ENCODE measurements around the gene CHD3.

CHD3 gene

GRCh38 chr17:7882068-7882467 lies 6.5 kb upstream of the CHD3 start:
- H3K9ac ChIP-seq (ENCODE audit: low read length) = no peak overlapping the region
- H3K4me3 ChIP-seq (ENCODE audit: low read length) = no peak overlapping the region
- H3K36me3 ChIP-seq (ENCODE audit: control insufficient read depth, insufficient read depth, low read length) = no peaks in the 10 kb centered on the region
- H3K4me1 ChIP-seq (ENCODE audit: control insufficient read depth, insufficient read depth, low read length) = peaks cover 19% of the 10 kb centered on the region
- no peaks in the 10 kb centered on the region for H3K9me3 ChIP-seq (ENCODE audit: control insufficient read depth, low read length)
- no peaks in the 10 kb centered on the region for H3K27me3 ChIP-seq (ENCODE audit: control insufficient read depth, insufficient read depth, low read length)

- Histone ChIP-seq H3K4me1 (ENCODE audit: control insufficient read depth, insufficient read depth, low read length) (peaks cover 22% of the 10 kb centered on the region), H3K4me3 (ENCODE audit: low read length) (no peak overlapping the region), H3K9ac (ENCODE audit: low read length) (no peak overlapping the region), H3K9me3 (ENCODE audit: control insufficient read depth, low read length) (no peaks in the 10 kb centered on the region), H3K27me3 (ENCODE audit: control insufficient read depth, insufficient read depth, low read length) (no peaks in the 10 kb centered on the region), H3K36me3 (ENCODE audit: control insufficient read depth, insufficient read depth, low read length) (no peaks in the 10 kb centered on the region)
These were observed 6.0 kb upstream of the CHD3 start for GRCh38 chr17:7882629-7883028.

- Histone ChIP-seq H3K27me3 (ENCODE audit: control insufficient read depth, insufficient read depth, low read length) (no peaks in the 10 kb centered on the region), H3K4me3 (ENCODE audit: low read length) (no peak overlapping the region), H3K9me3 (ENCODE audit: control insufficient read depth, low read length) (no peaks in the 10 kb centered on the region), H3K4me1 (ENCODE audit: control insufficient read depth, insufficient read depth, low read length) (peaks cover 34% of the 10 kb centered on the region), H3K36me3 (ENCODE audit: control insufficient read depth, insufficient read depth, low read length) (no peaks in the 10 kb centered on the region), H3K9ac (ENCODE audit: low read length) (peak overlapping the region; percentile 42)
These were observed 4.7 kb upstream of the CHD3 start for GRCh38 chr17:7883781-7884386.

- H3K4me3 ChIP-seq (ENCODE audit: low read length) = no peak overlapping the region
- H3K36me3 ChIP-seq (ENCODE audit: control insufficient read depth, insufficient read depth, low read length) = no peaks in the 10 kb centered on the region
- no peaks in the 10 kb centered on the region for H3K9me3 ChIP-seq (ENCODE audit: control insufficient read depth, low read length)
- H3K9ac ChIP-seq (ENCODE audit: low read length) = peak overlapping the region; percentile 79
- no peaks in the 10 kb centered on the region for H3K27me3 ChIP-seq (ENCODE audit: control insufficient read depth, insufficient read depth, low read length)
- peaks cover 43% of the 10 kb centered on the region for H3K4me1 ChIP-seq (ENCODE audit: control insufficient read depth, insufficient read depth, low read length)
These were observed 3.8 kb upstream of the CHD3 start for GRCh38 chr17:7884581-7885366.

GRCh38 chr17:7885367-7886226 lies 3.0 kb upstream of the CHD3 start:
- Histone ChIP-seq H3K27me3 (ENCODE audit: control insufficient read depth, insufficient read depth, low read length) (no peaks in the 10 kb centered on the region), H3K36me3 (ENCODE audit: control insufficient read depth, insufficient read depth, low read length) (peaks cover under 1% of the 10 kb centered on the region), H3K4me3 (ENCODE audit: low read length) (peak overlapping the region; percentile 84), H3K9ac (ENCODE audit: low read length) (peak overlapping the region; percentile 79), H3K4me1 (ENCODE audit: control insufficient read depth, insufficient read depth, low read length) (peaks cover 45% of the 10 kb centered on the region), H3K9me3 (ENCODE audit: control insufficient read depth, low read length) (no peaks in the 10 kb centered on the region)

GRCh38 chr17:7886227-7887037 lies 2.2 kb upstream of the CHD3 start:
- Histone ChIP-seq H3K36me3 (ENCODE audit: control insufficient read depth, insufficient read depth, low read length) (peaks cover 5% of the 10 kb centered on the region), H3K9ac (ENCODE audit: low read length) (peak overlapping the region; percentile 79), H3K4me3 (ENCODE audit: low read length) (peak overlapping the region; percentile 84), H3K27me3 (ENCODE audit: control insufficient read depth, insufficient read depth, low read length) (no peaks in the 10 kb centered on the region), H3K4me1 (ENCODE audit: control insufficient read depth, insufficient read depth, low read length) (peaks cover 45% of the 10 kb centered on the region), H3K9me3 (ENCODE audit: control insufficient read depth, low read length) (no peaks in the 10 kb centered on the region)

GRCh38 chr17:7887038-7887481 lies 1.5 kb upstream of the CHD3 start:
- no peak overlapping the region for H3K4me3 ChIP-seq (ENCODE audit: low read length)
- H3K4me1 ChIP-seq (ENCODE audit: control insufficient read depth, insufficient read depth, low read length) = peaks cover 40% of the 10 kb centered on the region

GRCh38 chr17:7887482-7888183 lies 956 bp upstream of the CHD3 start:
- Histone ChIP-seq H3K36me3 (ENCODE audit: control insufficient read depth, insufficient read depth, low read length) (peaks cover 5% of the 10 kb centered on the region), H3K4me1 (ENCODE audit: control insufficient read depth, insufficient read depth, low read length) (peaks cover 38% of the 10 kb centered on the region), H3K9me3 (ENCODE audit: control insufficient read depth, low read length) (no peaks in the 10 kb centered on the region), H3K27me3 (ENCODE audit: control insufficient read depth, insufficient read depth, low read length) (no peaks in the 10 kb centered on the region), H3K9ac (ENCODE audit: low read length) (peak overlapping the region; percentile 57), H3K4me3 (ENCODE audit: low read length) (peak overlapping the region; percentile 42)

More at GRCh38 chr17:7887038-7887481, 1.5 kb upstream of the CHD3 start:
- no peaks in the 10 kb centered on the region for H3K27me3 ChIP-seq (ENCODE audit: control insufficient read depth, insufficient read depth, low read length)
- H3K36me3 ChIP-seq (ENCODE audit: control insufficient read depth, insufficient read depth, low read length) = peaks cover 5% of the 10 kb centered on the region
- H3K9me3 ChIP-seq (ENCODE audit: control insufficient read depth, low read length) = no peaks in the 10 kb centered on the region
- peak overlapping the region; percentile 79 for H3K9ac ChIP-seq (ENCODE audit: low read length)

- Histone ChIP-seq H3K36me3 (ENCODE audit: control insufficient read depth, insufficient read depth, low read length) (peaks cover 7% of the 10 kb centered on the region), H3K9me3 (ENCODE audit: control insufficient read depth, low read length) (no peaks in the 10 kb centered on the region), H3K4me1 (ENCODE audit: control insufficient read depth, insufficient read depth, low read length) (peaks cover 38% of the 10 kb centered on the region), H3K27me3 (ENCODE audit: control insufficient read depth, insufficient read depth, low read length) (no peaks in the 10 kb centered on the region), H3K4me3 (ENCODE audit: low read length) (no peak overlapping the region), H3K9ac (ENCODE audit: low read length) (peak overlapping the region; percentile 57)
These were observed 772 bp downstream of the CHD3 start for GRCh38 chr17:7889166-7889955.

- H3K4me1 ChIP-seq (ENCODE audit: control insufficient read depth, insufficient read depth, low read length) = peaks cover 16% of the 10 kb centered on the region
- no peaks in the 10 kb centered on the region for H3K27me3 ChIP-seq (ENCODE audit: control insufficient read depth, insufficient read depth, low read length)
- peaks cover 19% of the 10 kb centered on the region for H3K36me3 ChIP-seq (ENCODE audit: control insufficient read depth, insufficient read depth, low read length)
- no peaks in the 10 kb centered on the region for H3K9me3 ChIP-seq (ENCODE audit: control insufficient read depth, low read length)
- no peak overlapping the region for H3K9ac ChIP-seq (ENCODE audit: low read length)
- H3K4me3 ChIP-seq (ENCODE audit: low read length) = no peak overlapping the region
These were observed 4.7 kb downstream of the CHD3 start for GRCh38 chr17:7893187-7893880.
